ENCODE data around the gene PKP3.
"Not testable (repeated sequence)": the region's sequence is repeated elsewhere in the genome, so short reads cannot be mapped to it uniquely, and the experiment has no call there.

Gene PKP3

DNA sequence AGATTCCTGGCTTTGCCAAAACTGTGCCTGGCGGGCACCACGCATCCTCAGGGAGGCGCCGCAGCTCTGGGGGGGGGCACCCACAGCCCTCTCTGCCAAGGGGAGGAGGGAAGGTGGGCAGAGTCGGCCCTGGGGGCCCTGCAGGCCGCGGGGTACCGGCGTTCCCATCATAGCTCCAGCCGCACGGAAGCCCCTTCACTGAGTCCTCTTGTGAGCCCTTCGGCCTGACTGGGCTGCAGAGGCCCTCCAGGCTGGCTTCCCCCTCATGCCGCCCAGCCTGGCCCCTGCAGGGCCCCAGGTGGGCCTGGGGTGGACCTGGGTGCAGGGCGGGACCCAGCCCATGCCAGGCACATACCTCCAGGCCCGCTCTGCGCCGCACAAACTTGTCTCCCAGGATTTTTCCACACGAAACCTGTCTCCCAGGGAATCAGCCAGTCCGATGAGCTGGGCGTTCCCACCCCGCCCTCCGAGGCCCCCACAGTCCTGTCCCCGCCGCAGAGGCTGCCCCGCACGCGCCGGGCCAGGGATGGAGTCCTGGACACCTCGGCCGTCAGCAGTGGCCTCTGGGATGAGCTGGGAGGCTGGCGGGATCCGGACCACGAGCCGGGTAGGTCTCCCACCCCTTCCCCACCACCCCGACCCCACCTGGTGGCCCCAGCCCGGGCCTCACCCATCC is 1.8 kb upstream of the PKP3 start:
- DNase-seq (ENCODE audit: low read depth) = no peak
- no peaks in the 10 kb centered on the region for H3K36me3 ChIP-seq (ENCODE audit: control insufficient read depth, insufficient read depth, low read length, severe bottlenecking)
- peaks cover 19% of the 10 kb centered on the region for H3K4me1 ChIP-seq (ENCODE audit: control insufficient read depth, insufficient read depth, low read length)
- H3K9ac ChIP-seq (ENCODE audit: low read length) = no peak overlapping the region
- no peaks in the 10 kb centered on the region for H3K9me3 ChIP-seq (ENCODE audit: control insufficient read depth, low read length)
- H3K4me3 ChIP-seq (ENCODE audit: low read length) = no peak overlapping the region
- peaks cover 6% of the 10 kb centered on the region for H3K27me3 ChIP-seq (replicated peaks; ENCODE audit: control insufficient read depth, insufficient read depth, low read length)

DNA sequence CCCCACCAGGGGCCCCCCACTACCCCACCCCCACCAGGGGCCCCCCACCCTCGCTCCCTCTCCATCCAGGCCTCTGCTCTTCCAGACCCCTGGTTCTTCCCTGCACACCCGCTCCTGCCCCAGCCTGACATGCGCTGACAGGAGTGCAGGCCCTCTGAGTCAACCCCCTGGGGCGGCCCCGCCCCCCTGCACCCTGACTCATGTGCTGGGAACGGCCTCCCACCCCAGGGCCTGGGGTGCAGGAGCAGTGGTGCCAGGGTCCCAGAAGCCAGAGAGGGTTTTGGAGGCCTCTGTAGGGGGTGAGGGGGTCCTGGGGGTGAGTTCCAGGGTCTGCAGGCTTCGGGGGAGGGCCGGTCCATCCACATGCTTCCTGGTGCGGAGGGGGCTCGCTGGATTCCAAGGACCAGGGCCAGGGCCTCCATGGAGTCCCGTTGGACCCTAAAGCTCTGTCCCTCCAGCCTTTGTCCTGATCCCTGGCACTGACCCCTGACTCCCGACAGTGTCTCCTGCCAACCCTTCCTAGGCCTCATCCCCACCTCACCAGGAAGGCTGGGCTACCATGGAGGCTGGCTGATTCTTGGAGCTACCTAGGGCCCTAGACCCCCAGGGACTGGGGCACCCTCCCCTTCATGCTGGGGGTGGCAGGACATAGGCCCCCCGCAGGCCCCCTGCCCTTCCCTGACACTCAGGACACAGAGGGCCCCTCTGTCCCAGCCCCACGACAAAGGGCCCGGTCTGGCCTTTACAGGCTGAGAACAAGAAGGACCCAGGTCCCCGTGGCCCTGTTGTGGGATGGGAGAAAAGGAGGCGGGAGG is 583 bp upstream of the PKP3 start:
- peak; percentile 87 for DNase-seq (ENCODE audit: low read depth)
- Histone ChIP-seq H3K4me1 (ENCODE audit: control insufficient read depth, insufficient read depth, low read length) (peaks cover 19% of the 10 kb centered on the region), H3K9ac (ENCODE audit: low read length) (peak overlapping the region; percentile 69), H3K9me3 (ENCODE audit: control insufficient read depth, low read length) (no peaks in the 10 kb centered on the region), H3K36me3 (ENCODE audit: control insufficient read depth, insufficient read depth, low read length, severe bottlenecking) (no peaks in the 10 kb centered on the region), H3K4me3 (ENCODE audit: low read length) (no peak overlapping the region), H3K27me3 (replicated peaks; ENCODE audit: control insufficient read depth, insufficient read depth, low read length) (peaks cover under 1% of the 10 kb centered on the region)

DNA sequence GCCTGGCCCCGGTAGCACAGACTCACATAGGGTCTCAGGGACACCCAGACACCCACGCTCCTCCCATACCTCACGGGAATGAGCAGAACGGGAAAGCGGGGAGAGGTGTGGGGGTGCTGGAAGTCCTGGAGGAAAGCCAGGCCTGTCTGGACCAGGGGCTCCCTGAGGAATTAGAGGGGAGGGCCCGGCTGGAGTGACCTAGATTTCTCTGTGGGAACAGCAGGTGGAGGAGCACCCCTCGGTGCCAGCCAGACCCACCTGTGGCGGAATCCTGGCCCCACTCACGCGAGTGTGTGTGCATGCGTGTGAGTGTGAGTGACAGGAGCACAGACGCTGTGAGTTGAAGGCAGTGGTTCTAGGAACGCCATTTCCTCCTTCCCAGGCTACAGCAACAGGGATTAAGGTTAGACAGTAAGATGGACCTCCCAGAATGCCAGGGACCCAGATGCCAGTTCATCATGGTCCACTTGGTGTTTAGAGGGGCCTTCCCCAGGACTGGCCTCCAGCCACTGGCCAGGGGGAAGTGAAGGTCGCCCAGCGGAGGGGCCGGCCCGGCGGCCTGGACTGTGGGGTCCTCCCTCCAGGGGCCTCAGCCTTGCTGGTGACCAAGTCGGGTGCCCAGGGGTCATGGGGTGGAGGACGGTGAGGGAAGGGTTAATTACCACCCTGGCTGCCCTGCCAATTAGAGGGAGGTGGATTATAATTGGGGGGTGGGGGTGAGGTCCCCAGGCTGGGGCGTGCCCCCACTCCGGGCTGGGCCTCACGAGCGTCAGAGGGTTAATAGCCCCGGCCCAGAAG is 1.0 kb downstream of the PKP3 start:
- Histone ChIP-seq H3K4me3 (ENCODE audit: low read length) (peak overlapping the region; percentile 37), H3K9ac (ENCODE audit: low read length) (peak overlapping the region; percentile 69), H3K27me3 (replicated peaks; ENCODE audit: control insufficient read depth, insufficient read depth, low read length) (no peaks in the 10 kb centered on the region), H3K9me3 (ENCODE audit: control insufficient read depth, low read length) (no peaks in the 10 kb centered on the region), H3K4me1 (ENCODE audit: control insufficient read depth, insufficient read depth, low read length) (peaks cover 19% of the 10 kb centered on the region), H3K36me3 (ENCODE audit: control insufficient read depth, insufficient read depth, low read length, severe bottlenecking) (no peaks in the 10 kb centered on the region)
- no peak for DNase-seq (ENCODE audit: low read depth)

DNA sequence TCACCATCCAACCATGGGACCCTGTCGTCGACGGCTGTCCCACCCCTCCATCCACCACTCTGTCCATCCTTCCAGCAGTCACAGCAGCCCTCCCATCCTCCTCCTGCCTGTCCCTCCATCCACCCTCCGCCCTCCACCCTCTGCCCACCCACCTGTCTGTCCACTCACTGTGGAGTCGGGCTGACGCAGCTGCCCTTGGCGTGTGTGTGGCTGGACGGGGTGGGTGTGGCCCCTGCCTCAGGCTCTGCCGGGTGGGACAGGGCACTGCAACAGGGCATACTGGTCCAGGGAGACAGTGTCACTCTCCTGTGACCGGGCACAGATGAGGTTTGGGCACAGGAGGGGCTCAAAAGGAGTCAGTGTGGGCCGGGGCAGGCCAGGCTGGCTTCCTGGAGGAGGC is 1.9 kb downstream of the PKP3 start:
- no peaks in the 10 kb centered on the region for H3K36me3 ChIP-seq (ENCODE audit: control insufficient read depth, insufficient read depth, low read length, severe bottlenecking)
- no peak overlapping the region for H3K9ac ChIP-seq (ENCODE audit: low read length)
- no peaks in the 10 kb centered on the region for H3K27me3 ChIP-seq (replicated peaks; ENCODE audit: control insufficient read depth, insufficient read depth, low read length)
- no peaks in the 10 kb centered on the region for H3K9me3 ChIP-seq (ENCODE audit: control insufficient read depth, low read length)
- peaks cover 19% of the 10 kb centered on the region for H3K4me1 ChIP-seq (ENCODE audit: control insufficient read depth, insufficient read depth, low read length)
- no peak for DNase-seq (ENCODE audit: low read depth)
- H3K4me3 ChIP-seq (ENCODE audit: low read length) = no peak overlapping the region

DNA sequence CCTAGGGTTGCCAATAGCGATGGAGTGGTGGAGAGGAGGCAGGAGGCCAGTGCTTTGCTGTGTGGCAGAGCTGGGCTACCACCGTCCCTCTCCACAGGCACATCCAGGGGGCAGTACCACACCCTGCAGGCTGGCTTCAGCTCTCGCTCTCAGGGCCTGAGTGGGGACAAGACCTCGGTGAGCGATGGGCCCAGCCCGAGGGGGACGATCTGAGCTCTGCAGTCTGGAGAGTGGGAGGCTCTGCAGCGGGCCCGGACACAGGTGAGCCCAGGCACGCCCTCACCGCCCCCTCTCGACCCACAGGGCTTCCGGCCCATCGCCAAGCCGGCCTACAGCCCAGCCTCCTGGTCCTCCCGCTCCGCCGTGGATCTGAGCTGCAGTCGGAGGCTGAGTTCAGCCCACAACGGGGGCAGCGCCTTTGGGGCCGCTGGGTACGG is 2.5 kb downstream of the PKP3 start:
- Histone ChIP-seq H3K4me3 (ENCODE audit: low read length) (peak overlapping the region; percentile 55), H3K4me1 (ENCODE audit: control insufficient read depth, insufficient read depth, low read length) (peaks cover 19% of the 10 kb centered on the region), H3K9ac (ENCODE audit: low read length) (no peak overlapping the region), H3K9me3 (ENCODE audit: control insufficient read depth, low read length) (no peaks in the 10 kb centered on the region), H3K27me3 (replicated peaks; ENCODE audit: control insufficient read depth, insufficient read depth, low read length) (no peaks in the 10 kb centered on the region), H3K36me3 (ENCODE audit: control insufficient read depth, insufficient read depth, low read length, severe bottlenecking) (no peaks in the 10 kb centered on the region)
- peak; percentile 27 for DNase-seq (ENCODE audit: low read depth)

DNA sequence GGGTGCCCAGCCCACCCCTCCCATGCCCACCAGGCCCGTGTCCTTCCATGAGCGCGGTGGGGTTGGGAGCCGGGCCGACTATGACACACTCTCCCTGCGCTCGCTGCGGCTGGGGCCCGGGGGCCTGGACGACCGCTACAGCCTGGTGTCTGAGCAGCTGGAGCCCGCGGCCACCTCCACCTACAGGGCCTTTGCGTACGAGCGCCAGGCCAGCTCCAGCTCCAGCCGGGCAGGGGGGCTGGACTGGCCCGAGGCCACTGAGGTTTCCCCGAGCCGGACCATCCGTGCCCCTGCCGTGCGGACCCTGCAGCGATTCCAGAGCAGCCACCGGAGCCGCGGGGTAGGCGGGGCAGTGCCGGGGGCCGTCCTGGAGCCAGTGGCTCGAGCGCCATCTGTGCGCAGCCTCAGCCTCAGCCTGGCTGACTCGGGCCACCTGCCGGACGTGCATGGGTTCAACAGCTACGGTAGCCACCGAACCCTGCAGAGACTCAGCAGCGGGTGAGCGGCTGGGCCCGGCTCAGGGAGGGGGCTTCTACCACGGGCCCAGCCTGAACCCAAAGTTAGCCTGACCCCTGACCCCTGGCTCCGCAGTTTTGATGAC is 3.0 kb downstream of the PKP3 start:
- H3K36me3 ChIP-seq (ENCODE audit: control insufficient read depth, insufficient read depth, low read length, severe bottlenecking) = no peaks in the 10 kb centered on the region
- H3K4me1 ChIP-seq (ENCODE audit: control insufficient read depth, insufficient read depth, low read length) = peaks cover 19% of the 10 kb centered on the region
- H3K9ac ChIP-seq (ENCODE audit: low read length) = no peak overlapping the region
- H3K4me3 ChIP-seq (ENCODE audit: low read length) = peak overlapping the region; percentile 55
- DNase-seq (ENCODE audit: low read depth) = peak; percentile 49
- H3K27me3 ChIP-seq (replicated peaks; ENCODE audit: control insufficient read depth, insufficient read depth, low read length) = no peaks in the 10 kb centered on the region
- H3K9me3 ChIP-seq (ENCODE audit: control insufficient read depth, low read length) = no peaks in the 10 kb centered on the region

DNA sequence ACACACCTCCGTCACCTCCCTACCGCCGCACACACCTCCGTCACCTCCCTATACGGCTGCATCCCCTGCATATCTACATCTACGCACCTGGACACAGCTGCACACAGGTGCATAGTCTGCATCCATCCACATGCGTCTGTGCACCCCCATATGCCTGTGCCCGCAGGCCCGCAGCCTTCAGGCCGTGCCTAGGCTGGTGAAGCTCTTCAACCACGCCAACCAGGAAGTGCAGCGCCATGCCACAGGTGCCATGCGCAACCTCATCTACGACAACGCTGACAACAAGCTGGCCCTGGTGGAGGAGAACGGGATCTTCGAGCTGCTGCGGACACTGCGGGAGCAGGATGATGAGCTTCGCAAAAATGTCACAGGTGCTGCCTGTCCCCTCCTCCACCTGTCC is 4.8 kb downstream of the PKP3 start:
- DNase-seq (ENCODE audit: low read depth) = no peak
- Histone ChIP-seq H3K27me3 (replicated peaks; ENCODE audit: control insufficient read depth, insufficient read depth, low read length) (no peaks in the 10 kb centered on the region), H3K4me1 (ENCODE audit: control insufficient read depth, insufficient read depth, low read length) (peaks cover 12% of the 10 kb centered on the region), H3K36me3 (ENCODE audit: control insufficient read depth, insufficient read depth, low read length, severe bottlenecking) (no peaks in the 10 kb centered on the region), H3K9ac (ENCODE audit: low read length) (no peak overlapping the region), H3K4me3 (ENCODE audit: low read length) (no peak overlapping the region), H3K9me3 (ENCODE audit: control insufficient read depth, low read length) (no peaks in the 10 kb centered on the region)

DNA sequence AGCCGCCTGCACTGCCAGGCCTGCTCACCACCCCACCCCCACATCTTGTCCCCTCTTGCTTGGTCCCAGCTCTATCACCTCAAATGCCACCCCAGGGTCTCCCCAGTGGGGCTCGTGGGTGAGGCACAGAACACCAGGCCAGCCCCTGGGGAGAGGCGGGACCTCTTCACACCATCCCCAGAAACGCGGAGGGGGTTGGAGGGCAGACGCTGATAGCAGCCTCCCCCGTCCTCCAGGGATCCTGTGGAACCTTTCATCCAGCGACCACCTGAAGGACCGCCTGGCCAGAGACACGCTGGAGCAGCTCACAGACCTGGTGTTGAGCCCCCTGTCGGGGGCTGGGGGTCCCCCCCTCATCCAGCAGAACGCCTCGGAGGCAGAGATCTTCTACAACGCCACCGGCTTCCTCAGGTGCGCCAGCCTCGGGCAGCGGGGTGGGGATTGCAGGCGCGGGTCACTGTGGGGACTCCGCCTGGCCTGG is 5.8 kb downstream of the PKP3 start:
- Histone ChIP-seq H3K27me3 (replicated peaks; ENCODE audit: control insufficient read depth, insufficient read depth, low read length) (no peaks in the 10 kb centered on the region), H3K9ac (ENCODE audit: low read length) (no peak overlapping the region), H3K9me3 (ENCODE audit: control insufficient read depth, low read length) (no peaks in the 10 kb centered on the region), H3K4me3 (ENCODE audit: low read length) (no peak overlapping the region), H3K36me3 (ENCODE audit: control insufficient read depth, insufficient read depth, low read length, severe bottlenecking) (no peaks in the 10 kb centered on the region), H3K4me1 (ENCODE audit: control insufficient read depth, insufficient read depth, low read length) (peaks cover 3% of the 10 kb centered on the region)
- no peak for DNase-seq (ENCODE audit: low read depth)

DNA sequence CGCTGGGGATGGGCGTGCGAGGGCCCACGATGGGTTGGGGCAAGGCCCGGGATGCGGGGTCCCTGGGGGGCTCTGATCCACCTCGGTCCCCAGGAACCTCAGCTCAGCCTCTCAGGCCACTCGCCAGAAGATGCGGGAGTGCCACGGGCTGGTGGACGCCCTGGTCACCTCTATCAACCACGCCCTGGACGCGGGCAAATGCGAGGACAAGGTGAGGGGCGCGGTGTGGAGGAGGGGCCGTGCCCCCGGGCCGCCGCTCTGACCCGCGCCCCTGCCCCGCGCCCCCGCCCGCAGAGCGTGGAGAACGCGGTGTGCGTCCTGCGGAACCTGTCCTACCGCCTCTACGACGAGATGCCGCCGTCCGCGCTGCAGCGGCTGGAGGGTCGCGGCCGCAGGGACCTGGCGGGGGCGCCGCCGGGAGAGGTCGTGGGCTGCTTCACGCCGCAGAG is 6.3 kb downstream of the PKP3 start:
- no peak overlapping the region for H3K4me3 ChIP-seq (ENCODE audit: low read length)
- no peaks in the 10 kb centered on the region for H3K9me3 ChIP-seq (ENCODE audit: control insufficient read depth, low read length)
- no peak overlapping the region for H3K9ac ChIP-seq (ENCODE audit: low read length)
- no peaks in the 10 kb centered on the region for H3K4me1 ChIP-seq (ENCODE audit: control insufficient read depth, insufficient read depth, low read length)
- no peak for DNase-seq (ENCODE audit: low read depth)
- no peaks in the 10 kb centered on the region for H3K27me3 ChIP-seq (replicated peaks; ENCODE audit: control insufficient read depth, insufficient read depth, low read length)
- H3K36me3 ChIP-seq (ENCODE audit: control insufficient read depth, insufficient read depth, low read length, severe bottlenecking) = no peaks in the 10 kb centered on the region

DNA sequence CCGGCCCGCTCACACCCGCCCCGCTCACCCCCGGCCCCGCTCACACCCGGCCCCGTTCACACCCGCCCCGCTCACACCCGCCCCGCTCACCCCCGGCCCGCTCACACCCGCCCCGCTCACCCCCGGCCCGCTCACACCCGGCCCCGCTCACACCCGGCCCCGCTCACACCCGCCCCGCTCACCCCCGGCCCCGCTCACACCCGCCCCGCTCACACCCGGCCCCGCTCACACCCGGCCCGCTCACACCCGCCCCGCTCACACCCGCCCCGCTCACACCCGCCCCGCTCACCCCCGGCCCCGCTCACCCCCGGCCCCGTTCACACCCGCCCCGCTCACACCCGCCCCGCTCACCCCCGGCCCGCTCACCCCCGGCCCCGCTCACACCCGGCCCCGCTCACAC is 7.2 kb downstream of the PKP3 start:
- not testable (repeated sequence) for H3K4me3 ChIP-seq (ENCODE audit: low read length); H3K9me3 ChIP-seq (ENCODE audit: control insufficient read depth, low read length); H3K27me3 ChIP-seq (replicated peaks; ENCODE audit: control insufficient read depth, insufficient read depth, low read length); H3K36me3 ChIP-seq (ENCODE audit: control insufficient read depth, insufficient read depth, low read length, severe bottlenecking); DNase-seq (ENCODE audit: low read depth); H3K9ac ChIP-seq (ENCODE audit: low read length); H3K4me1 ChIP-seq (ENCODE audit: control insufficient read depth, insufficient read depth, low read length)
